GM19240 (cell line): ENCODE measurements around the gene NRM.
"Not testable (repeated sequence)": the region's sequence is repeated elsewhere in the genome, so short reads cannot be mapped to it uniquely, and the experiment has no call there.

Source experiments
- DNase-seq: peaks from one replicate; pipeline ENCODE4 v3.0.0; 2011; ENCODE audit warnings: low spot score; ENCODE audit not compliant: insufficient read length

NRM gene

DNA sequence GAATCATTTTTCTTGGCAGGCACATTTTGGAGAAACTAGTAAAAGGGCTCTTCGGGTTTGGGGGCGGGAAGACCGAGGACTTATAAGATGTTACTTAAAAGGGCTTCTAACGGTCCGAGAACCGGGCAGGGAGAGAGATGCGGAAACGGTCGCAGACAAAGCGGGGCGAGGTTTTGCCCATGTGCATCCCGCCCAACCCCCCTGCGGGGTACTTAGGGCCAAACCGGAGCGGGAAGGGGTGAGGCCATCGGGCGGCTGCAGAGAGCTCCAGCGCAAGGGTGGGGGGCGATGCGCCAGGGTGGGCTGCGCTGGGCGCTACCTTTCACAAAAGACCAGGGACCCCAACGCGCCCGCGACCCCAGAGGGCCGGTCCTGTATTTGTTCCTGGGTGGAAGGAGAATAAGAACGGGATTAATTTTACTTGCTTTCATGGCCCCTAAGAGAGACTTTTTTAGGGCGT lies 30.0 kb upstream of the NRM start:
- peak; percentile 29 for DNase-seq

- peak; percentile 53 for DNase-seq
Measured at GRCh38 chr6:30719791-30720737, 29.3 kb upstream of the NRM start, which contains the start of gene TUBB. TUBB (plus strand) TSS chr6:30720352; CDS start chr6:30720507, 155 bp downstream.

GRCh38 chr6:30719356-30719755 lies 28.6 kb upstream of the NRM start:
- no peak for DNase-seq

DNA sequence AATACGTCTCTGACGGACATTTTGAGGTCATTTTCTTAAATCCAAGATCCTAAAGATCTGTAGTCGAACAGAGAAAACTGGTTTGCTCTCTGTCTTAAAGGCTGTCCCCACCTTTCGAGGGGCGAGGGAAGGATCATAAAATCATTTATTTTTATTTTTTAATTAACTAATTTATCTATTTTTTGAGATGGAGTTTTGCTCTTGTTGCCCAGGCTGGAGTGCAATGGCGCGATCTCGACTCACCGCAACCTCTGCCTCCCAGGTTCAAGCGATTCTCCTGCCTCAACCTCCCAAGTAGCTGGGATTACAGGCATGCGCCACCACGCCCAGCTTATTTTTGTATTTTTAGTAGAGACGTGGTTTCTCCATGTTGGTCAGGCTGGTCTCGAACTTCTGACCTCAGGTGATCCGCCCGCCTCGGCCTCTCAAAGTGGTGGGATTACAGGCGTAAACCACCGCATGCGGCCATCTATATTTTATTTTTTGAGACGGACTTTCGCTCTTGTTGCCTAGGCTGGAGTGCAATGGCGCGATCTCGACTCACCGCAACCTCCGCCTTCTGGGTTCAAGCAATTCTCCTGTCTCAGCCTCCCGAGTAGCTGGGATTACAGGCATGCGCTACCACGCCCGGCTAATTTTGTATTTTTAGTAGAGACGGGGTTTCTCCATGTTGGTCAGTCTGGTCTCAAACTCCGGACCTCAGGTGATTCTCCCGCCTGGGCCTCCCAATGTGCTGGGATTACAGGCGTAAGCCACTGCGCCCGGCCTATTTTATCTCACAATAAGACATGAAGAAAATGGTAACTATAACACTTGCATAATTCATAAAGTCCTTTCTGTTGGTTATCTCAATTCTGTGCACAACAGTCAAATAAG lies 27.3 kb upstream of the NRM start:
- DNase-seq: not testable (repeated sequence)

- DNase-seq: peak; percentile 86
Measured at GRCh38 chr6:30717129-30717844, 26.5 kb upstream of the NRM start, which contains the start of gene MDC1. MDC1 (minus strand) TSS chr6:30717281; CDS start chr6:30715175, 2,106 bp downstream.

GRCh38 chr6:30716879-30717128 lies 26.0 kb upstream of the NRM start:
- DNase-seq: no peak

- no peak for DNase-seq
Measured at GRCh38 chr6:30714263-30714662, 23.5 kb upstream of the NRM start.

DNA sequence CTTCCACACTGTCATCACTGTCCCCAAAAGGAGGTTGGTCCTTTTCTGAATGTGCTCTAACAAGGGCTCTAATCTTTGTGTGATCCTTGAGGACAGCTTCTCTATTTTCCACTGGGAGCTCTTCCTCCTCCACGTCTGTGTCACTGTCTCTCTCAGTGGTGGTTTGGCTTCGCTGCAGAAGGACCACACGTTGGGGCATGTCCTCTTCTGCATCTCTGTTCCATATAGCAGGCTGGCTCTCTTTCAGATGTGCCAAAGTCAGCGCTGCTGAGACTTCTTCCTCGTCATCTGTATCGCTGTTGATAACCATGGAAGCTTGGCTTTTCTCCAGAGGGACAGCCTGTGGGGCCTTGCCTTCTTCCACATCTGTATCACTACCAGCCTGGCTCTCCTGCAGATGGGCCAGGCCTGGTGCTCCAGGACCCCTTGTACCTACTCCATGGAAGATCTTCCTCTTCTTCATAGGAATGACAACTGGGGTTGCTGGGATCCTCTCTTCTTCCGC lies 21.7 kb upstream of the NRM start:
- DNase-seq: no peak

DNA sequence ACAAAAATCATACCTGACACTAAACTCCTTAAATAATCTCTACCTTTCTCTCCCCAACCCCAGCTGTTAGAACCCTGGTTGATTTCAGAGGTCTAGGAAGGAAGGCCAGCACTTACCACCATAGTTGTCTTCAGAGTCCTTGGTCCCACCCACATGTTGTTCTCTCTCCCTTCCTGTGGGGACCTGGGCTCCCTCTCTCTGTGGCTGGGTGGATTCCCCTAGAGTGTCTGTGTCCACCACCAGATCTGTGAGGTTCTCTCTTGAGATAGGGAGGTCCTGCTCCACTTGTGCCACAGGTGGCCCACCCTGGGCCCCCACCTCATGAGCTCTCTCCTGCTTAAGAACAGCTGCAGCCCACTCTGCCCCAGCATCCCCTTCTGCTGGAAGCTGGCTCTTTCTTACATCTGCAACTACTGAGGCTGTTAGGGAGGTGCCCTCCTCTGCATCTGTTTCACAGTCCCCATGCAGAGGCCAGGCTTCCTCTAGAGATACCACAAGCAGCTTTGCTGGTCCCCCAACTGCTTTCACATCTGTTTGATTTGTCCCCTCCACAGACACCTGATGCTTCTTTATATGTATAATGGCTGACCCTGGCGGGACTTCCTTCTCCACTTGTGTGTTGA lies 21.1 kb upstream of the NRM start:
- DNase-seq: no peak

DNA sequence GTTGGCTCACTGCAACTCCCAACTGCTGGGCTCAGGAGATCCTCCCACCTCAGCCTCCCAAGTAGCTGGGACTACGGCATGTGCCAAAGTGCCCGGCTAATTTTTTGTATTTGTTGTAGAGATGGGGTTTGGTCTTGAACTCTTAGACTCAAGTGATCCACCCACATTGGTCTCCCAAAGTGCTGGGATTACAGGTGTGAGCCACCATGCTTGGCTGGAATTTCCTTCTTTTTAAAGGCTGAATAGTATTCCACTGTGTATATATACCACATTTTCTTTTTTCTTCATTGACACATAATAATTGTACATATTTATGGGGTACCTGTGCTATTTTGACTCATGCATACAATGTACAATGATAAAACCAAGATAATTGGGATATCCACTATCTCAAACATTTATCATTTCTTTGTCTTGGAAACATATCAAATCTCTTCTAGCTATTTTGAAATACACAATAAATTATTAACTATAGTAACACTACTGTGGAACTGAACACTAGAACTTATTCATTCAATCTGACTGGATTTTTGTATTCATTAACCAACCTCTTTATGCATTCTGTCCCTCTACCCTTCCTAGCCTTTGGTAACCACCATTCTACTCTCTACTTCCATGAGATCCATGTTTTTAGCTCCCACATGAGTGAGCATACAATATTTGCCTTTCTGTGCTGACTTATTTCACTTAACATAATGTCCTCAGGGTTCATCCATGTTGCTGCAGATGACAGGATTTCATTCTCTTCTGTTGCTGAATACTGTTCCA lies 18.5 kb upstream of the NRM start:
- no peak for DNase-seq

- no peak for DNase-seq
Measured at GRCh38 chr6:30707281-30707850, 16.6 kb upstream of the NRM start.

GRCh38 chr6:30705620-30706019 lies 14.8 kb upstream of the NRM start:
- DNase-seq: no peak

GRCh38 chr6:30703821-30704220 lies 13.0 kb upstream of the NRM start:
- no peak for DNase-seq

GRCh38 chr6:30703011-30703410 lies 12.2 kb upstream of the NRM start:
- DNase-seq: no peak

DNA sequence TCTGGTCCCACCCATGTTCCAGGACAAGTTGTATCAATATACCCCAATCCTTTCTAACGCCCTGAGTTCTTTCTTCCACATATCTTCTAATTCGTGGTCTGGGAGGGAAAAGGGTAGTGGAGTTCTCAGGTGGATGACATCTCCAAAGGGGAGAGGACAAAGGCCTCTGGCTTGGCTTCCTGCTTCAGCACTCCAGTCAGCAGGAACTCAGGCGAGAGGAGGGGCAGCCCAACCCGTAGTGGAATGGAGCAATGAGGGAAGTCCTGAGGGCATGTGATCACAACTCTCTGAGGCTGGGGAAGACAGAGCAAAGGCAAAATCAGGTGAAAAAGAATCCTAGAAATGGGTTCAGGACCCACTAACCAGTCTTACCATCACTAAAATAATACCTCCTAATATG lies 9.6 kb upstream of the NRM start:
- no peak for DNase-seq

- no peak for DNase-seq
Measured at GRCh38 chr6:30696432-30696831, 5.6 kb upstream of the NRM start.

DNA sequence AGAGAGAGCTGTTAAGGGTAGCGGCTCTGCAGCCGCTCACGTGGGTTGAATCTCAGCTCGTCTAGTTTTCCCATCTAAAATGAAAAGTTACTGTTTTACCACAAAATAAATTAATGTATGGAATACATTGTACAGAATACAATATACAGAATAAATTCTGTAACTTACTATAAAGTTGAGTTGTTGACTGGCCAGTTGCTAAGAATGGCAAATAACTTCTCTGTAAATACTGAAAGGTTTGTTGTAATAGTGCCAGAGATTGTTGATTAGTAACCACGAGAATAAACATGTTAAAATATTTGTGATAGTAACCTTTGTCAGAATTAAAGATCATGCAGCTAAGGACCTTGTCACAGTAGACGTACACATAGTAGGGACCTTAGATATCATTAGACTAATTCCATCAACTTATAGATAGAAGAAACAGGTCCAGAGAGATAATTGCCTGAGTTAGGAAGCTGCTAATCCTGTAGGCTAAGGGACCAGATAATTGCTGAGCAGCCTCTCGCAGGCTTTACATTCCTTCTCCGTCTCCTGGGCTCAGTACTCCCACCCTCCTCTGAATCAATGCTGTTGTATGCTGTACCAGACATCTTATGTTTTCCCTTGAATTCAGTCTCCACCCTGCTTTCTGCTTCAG lies 544 bp upstream of the NRM start:
- DNase-seq: no peak

DNA sequence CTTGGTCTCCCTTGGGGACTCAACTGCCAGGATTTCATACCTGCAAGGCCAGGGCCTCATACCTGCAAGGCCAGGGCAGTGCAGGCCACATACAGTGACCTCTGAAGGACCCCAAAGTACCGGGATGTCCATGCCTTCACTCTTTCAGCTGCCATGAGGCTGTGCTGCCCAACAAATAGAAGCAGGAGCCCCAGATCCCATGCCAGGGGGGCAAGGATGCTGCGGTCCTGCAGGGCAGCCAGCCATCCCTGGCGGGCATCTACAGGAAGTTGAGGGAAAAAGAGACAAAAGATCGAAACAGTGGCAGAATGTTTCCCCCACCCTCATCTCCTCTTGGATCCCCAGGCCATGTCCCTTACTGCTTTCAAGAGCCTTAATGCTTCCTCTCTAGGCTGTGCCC lies 799 bp downstream of the NRM start:
- no peak for DNase-seq
